Epithelial cell of umbilical artery (primary cell): ENCODE data around the gene TAF4B. TPM values are rescaled to one million over a fixed set of nuclear protein-coding genes. Genes with fewer than 3 reads are reported as not detected.

Experiments
- total RNA-seq: library from RNA; depleted of rRNA; stranded (reverse); fragments of >200 nt; gene quantifications from 2 replicates; pipeline ENCODE4 v1.2.3, GENCODE V29; 2014

TAF4B gene, protein sequence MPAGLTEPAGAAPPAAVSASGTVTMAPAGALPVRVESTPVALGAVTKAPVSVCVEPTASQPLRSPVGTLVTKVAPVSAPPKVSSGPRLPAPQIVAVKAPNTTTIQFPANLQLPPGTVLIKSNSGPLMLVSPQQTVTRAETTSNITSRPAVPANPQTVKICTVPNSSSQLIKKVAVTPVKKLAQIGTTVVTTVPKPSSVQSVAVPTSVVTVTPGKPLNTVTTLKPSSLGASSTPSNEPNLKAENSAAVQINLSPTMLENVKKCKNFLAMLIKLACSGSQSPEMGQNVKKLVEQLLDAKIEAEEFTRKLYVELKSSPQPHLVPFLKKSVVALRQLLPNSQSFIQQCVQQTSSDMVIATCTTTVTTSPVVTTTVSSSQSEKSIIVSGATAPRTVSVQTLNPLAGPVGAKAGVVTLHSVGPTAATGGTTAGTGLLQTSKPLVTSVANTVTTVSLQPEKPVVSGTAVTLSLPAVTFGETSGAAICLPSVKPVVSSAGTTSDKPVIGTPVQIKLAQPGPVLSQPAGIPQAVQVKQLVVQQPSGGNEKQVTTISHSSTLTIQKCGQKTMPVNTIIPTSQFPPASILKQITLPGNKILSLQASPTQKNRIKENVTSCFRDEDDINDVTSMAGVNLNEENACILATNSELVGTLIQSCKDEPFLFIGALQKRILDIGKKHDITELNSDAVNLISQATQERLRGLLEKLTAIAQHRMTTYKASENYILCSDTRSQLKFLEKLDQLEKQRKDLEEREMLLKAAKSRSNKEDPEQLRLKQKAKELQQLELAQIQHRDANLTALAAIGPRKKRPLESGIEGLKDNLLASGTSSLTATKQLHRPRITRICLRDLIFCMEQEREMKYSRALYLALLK
- total RNA-seq: 3.5 and 3.6 TPM in 2 replicates

DNA sequence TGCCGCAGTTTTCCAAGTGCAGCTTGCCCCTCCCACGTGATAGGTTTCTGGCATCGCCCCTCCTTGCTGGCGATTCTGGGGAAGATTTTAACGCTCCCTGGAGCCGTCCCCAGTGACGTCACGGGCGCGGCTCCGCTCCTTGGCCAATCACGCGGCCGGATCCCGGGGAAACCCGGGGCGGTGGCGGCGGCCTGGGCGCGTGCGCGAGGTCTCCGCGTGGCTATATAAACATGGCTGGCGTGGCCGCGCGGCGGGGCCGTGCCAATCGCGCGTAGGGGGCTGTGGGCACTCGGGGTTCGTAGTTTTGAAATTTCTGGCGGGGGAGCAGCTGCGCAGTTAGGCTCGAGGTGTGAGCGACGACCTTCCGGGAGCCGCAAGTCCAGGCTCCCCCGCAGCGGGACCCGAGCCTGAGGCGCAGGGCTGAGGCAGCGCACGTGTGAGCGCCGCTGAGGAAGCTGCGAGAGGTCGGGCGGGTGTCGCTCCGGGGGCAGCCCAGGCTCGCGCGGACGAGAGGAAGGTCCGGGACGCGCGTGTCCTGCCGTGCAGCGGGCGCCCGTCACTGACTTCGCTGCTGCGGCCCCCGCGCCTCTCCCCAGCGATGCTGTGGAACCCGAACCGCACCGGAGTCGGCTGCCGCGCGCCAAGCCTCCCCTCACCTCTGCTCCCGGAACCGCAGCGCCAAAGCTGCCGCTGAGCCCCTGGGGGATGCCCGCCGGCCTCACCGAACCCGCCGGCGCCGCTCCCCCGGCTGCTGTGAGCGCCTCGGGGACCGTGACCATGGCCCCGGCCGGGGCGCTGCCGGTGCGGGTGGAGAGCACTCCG, at the start of gene TAF4B:
Gene TAF4B (plus strand): TSS at position 217 of the 822 bp plus-strand sequence. CDS start 489 bp downstream, at position 706.

Other genes starting within 250 kb of the TAF4B start
- gene SS18, start 135.8 kb upstream of the TAF4B start, total RNA-seq: 79.9 and 90.7 TPM in 2 replicates
- gene PSMA8, start 92.6 kb upstream of the TAF4B start, total RNA-seq: not detected in 2 replicates